GM10248 (cell line): ENCODE results near the gene NUS1.
"Not testable (repeated sequence)": the region's sequence is repeated elsewhere in the genome, so short reads cannot be mapped to it uniquely, and the experiment has no call there.

ENCODE experiments used
- CTCF ChIA-PET: fragments of 300-600 bp; sonication (Branson Sonifier 250); formaldehyde crosslinking; extraction: SDS; loops from one replicate; lab custom pipeline; 2021; ENCODE audit warnings: antibody characterized with exemption; lab: Yijun Ruan, JAX
- POLR2A ChIA-PET: fragments of 350-650 bp; sonication (Branson Sonifier 250); formaldehyde crosslinking; extraction: SDS; loops from one replicate; lab custom pipeline; 2020; ENCODE audit warnings: antibody characterized with exemption; lab: Yijun Ruan, JAX
- DNase-seq: peaks from one replicate; pipeline ENCODE4 v3.0.0; 2012; ENCODE audit errors: extremely low spot score
- TF ChIP-seq, protein P1 (sequence below): IDR thresholded peaks from 2 replicates; pipeline ENCODE4 v1.5.1; 2012; ENCODE audit warnings: mild to moderate bottlenecking, low read depth; ENCODE audit errors: extremely low read depth, missing control alignments, control extremely low read depth

The NUS1 gene

DNA sequence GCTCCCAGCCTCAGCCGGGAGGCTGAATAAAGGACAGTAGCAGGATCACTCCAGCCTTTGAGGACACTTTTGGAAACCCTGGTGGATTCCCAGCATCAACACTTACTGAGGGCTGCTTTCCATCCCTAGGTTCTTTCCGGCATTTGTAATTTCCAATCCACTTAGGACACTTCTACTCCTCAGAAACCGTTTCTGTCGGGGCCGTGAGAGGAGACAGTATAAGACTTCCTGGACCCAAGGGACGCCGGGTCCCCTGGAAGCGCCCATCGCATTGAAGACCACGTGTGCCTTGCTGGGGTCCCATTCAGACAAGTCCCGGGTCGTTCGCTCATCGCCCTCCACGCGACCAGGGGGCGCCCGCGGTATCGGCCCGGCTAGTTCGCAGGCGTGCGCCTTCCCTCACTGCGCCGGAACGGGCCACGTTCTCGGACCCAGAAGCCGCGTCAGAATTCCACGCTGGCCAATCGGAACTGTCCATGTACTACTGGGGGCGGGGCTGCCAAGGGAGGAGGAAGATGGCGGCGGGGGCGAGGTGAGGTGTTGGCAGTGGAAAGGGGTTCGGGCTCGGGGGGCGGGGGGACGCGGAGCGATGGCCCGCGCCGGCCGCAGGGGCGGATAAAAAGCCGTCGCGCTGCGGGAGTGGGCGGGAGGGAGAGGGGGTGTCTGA is at the start of gene NUS1:
Gene NUS1, plus strand, starts transcription at position 479 of the 667 bp plus-strand sequence. CDS start 202 bp downstream, outside the sequence.
- POLR2A ChIA-PET = interaction anchor here (0.6 kb wide), 1 partner anchor 73 kb away, joined by 3 read pairs; the partner anchor contains the start of gene GOPC
- CTCF ChIA-PET = interaction anchor here (1.3 kb wide), 1 partner anchor 8 kb away, joined by 3 read pairs; no protein-coding TSS in a partner anchor
- TF ChIP-seq, protein P1, sequence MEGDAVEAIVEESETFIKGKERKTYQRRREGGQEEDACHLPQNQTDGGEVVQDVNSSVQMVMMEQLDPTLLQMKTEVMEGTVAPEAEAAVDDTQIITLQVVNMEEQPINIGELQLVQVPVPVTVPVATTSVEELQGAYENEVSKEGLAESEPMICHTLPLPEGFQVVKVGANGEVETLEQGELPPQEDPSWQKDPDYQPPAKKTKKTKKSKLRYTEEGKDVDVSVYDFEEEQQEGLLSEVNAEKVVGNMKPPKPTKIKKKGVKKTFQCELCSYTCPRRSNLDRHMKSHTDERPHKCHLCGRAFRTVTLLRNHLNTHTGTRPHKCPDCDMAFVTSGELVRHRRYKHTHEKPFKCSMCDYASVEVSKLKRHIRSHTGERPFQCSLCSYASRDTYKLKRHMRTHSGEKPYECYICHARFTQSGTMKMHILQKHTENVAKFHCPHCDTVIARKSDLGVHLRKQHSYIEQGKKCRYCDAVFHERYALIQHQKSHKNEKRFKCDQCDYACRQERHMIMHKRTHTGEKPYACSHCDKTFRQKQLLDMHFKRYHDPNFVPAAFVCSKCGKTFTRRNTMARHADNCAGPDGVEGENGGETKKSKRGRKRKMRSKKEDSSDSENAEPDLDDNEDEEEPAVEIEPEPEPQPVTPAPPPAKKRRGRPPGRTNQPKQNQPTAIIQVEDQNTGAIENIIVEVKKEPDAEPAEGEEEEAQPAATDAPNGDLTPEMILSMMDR = peak; percentile 89
- peak; percentile 97 for DNase-seq

DNA sequence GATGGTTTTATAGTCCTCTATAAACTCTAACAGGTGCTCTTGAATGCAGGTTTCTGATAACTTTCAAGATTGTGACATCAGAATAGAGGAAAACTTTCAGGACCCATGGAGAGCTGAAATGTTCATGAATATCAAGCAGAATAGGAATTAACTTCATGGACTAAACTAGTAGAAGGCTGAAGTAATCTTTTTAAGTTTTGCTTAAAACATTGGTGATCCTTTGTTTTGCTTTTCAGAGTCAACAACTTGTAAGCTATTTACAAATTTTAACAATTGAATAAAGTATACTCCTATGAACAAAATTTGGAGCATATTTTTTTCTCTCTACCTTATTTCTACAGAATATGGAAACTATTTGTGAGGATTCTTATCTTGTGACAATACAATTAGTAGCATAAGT is 47.7 kb upstream of the NUS1 start:
- TF ChIP-seq, protein P1 = no peak
- no peak for DNase-seq
- ChIA-PET CTCF (no interaction called here), POLR2A (no interaction called here)

DNA sequence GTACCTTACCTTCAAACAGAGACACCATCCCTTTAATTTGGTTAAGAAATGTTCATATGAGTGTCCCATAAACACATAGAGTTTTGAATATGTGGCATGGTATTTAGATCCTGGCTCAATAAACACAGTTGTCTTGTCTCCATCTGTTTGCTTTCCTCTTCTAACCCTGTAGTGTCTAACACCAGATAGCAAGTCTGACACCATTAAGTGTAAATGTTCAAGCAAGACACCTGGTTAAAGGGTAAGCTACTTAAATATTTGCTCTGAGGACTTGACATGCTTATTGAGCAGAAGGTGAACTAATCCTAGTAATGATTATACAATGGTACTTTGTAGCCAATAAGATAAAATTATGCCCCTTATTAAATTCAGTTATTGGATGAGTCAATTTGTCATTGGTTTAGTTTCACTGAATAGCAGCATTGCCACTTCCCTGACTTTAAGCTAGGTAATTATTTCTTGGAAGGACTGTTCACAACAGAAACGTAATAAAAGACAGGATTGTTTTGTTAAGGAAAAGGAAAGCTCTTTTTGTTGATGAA is 46.1 kb upstream of the NUS1 start:
- POLR2A ChIA-PET = no interaction called here
- DNase-seq = no peak

DNA sequence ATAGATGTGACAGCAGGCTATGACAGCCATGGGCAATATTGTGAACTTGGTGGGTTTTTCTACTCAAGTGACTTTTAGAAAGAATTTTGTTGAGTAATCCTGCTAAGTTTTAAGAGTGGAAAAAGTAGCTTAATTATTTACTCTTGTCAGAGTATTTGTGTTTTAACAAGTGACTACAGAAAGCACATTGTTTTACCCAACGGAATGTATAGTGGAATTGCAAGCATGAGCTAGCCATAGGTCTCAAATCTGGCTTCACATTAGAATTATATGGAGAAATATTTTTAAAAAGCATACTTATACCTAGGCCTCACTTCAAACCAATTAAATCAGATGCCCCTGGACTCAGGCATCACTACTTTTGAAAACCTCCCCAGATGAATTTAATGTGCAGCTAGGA is 37.5 kb upstream of the NUS1 start:
- no peak for DNase-seq
- TF ChIP-seq, protein P1 = no peak
- POLR2A ChIA-PET = no interaction called here
- CTCF ChIA-PET = interaction anchor here (0.7 to 2.1 kb wide), 3 partner anchors 11 to 18 kb away, joined by 4 to 6 read pairs (median 5); no protein-coding TSS in a partner anchor

More for the DNA sequence above, 46.1 kb upstream of the NUS1 start:
- TF ChIP-seq, protein P1 = no peak
- CTCF ChIA-PET = interaction anchor here (0.7 to 2.5 kb wide), 5 partner anchors 11 to 25 kb away, joined by 3 to 11 read pairs (median 6); no protein-coding TSS in a partner anchor

DNA sequence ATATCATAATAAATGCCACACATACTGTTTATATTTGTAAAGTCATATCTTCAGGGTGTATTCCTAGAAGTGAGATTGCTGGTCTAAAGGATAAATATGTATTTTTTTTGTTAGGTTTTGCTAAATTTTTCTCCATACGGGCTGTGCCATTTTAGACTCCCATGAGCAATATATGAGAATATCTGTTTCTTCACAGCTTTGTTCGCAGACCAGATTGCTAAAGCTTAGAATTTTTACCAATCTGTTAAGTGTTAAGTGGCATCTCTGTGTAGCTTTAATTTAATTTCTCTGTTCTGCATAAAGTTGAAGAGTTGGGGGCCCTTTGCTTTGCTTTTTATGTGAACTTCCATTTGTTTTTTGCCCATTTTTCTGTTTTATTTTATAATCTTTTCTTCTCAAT is 32.3 kb upstream of the NUS1 start:
- TF ChIP-seq, protein P1 = no peak
- POLR2A ChIA-PET = no interaction called here
- no peak for DNase-seq
- CTCF ChIA-PET = interaction anchor here (3.8 kb wide), 1 partner anchor 13 kb away, joined by 11 read pairs; no protein-coding TSS in a partner anchor

DNA sequence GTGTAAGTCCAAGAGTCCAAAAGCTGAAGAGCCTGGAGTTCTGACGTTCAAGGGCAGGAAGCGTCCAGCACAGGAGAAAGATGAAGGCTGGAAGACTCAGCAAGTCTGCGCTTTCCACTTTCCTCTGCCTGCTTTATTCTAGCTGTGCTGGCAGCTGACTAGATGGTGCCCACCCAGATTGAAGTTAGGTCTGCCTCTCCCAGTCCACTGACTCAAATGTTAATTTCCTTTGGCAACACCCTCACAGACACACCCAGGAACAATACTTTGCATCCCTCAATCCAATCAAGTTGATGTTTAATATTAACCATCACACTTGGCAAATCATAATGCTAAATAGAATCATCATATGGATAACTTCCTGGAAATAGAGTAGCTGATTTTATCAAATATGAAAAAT is 23.3 kb upstream of the NUS1 start:
- DNase-seq, POLR2A ChIA-PET: not testable (repeated sequence)
- CTCF ChIA-PET = interaction anchor here (1.0 kb wide), 1 partner anchor 20 kb away, joined by 3 read pairs; no protein-coding TSS in a partner anchor

DNA sequence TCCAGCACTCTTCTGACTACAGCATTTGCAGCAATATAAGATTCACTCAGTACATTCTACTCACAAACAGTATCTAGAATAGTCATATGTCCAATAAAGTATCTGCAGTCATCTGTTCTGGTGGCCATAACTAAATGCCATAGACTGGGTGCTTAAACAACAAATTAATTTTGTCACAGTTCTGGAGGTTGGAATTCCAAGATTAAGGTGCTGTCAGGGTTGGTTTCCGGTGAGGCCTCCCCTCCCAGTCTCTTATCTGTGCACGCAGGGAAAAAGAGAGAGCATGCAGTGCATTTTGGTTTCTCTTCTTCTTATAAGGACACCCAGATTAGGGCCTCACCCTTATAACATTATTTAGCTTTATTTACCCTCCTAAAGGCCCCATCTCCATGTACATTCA is 21.3 kb upstream of the NUS1 start:
- TF ChIP-seq, protein P1 = no peak
- no peak for DNase-seq
- ChIA-PET POLR2A (no interaction called here), CTCF (interaction anchor here (1.4 kb wide), 1 partner anchor 19 kb away, joined by 4 read pairs; no protein-coding TSS in a partner anchor)
